NCI-H774 (cell line): ENCODE measurements around the gene CYB5A.

Source experiments
- DNase-seq: peaks from one replicate; lab custom pipeline; 2025; lab: John Stamatoyannopoulos, UW

The CYB5A gene

DNA sequence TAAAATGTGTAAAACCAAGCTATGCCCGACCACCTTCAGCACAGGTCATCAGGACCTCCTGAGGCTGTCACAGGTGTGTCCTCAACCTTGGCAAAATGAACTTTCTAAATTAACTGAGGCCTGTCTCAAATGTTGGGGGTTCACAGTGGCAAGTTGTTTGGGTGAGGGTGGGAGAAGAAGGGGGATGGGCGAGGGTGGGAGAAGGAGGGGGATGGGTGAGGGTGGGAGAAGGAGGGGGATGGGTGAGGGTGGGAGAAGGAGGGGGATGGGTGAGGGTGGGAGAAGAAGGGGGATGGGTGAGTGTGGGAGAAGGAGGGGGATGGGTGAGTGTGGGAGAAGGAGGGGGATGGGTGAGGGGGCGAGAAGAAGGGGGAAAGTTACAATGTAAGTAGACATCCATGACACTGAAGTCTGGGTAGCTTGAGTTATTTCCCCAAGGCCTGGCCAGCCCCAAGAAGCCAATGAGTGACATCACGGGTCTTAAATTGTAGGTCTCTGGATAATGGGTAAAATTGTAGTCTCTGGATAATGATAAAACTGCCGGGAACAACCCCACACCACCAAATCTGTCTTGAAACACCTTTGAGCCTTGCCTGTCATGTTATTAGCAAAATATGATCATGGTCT lies 87.1 kb downstream of the CYB5A start:
- DNase-seq: no peak

DNA sequence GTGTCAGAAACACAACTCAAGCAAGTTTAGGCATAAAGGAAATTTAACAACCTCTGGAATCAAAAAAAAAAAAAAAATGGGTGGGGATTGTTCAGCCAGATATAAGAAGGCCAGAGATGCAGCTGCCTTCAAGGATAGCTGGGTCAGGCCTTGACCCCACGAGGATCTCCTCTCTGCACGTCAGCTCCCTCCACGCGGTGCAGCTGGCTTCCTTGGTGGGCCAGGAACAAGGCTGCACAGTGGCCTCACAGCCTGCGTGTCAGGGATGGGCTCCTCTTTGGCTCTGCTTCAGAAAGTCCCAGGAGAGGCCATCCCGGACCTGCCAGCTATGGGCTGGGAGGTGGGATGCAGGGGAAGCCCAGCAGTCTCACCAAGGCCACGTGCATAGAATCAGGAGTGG lies 88.0 kb downstream of the CYB5A start:
- no peak for DNase-seq
